Adrenal gland (tissue), 5 donors: ENCODE data around the gene ZNF672.

Source experiments
- CTCF ChIP-seq, 6 experiments: fragments of 450-650 bp in 4 of 6; fragments of 200-600 bp in 2 of 6; sonication (generic) in 1 of 6; IDR thresholded peaks; 1 replicate in 5 of 6; 2 replicates in 1 of 6; pipeline versions ENCODE4 v1.5.1 to v1.8.0; 2016 to 2021; ENCODE audit warnings: antibody characterized with exemption in 6 of 6, mild to moderate bottlenecking in 2 of 6, moderate library complexity in 1 of 6
- POLR2A ChIP-seq, 2 donors: fragments of 450-650 bp; IDR thresholded peaks; one replicate each; pipeline ENCODE4 v1.6.1; 2017; ENCODE audit warnings: antibody characterized with exemption in 2 of 2, mild to moderate bottlenecking in 2 of 2, moderate library complexity in 1 of 2
- donor health status: DM: no; HTN: no; CAD: no.

DNA sequence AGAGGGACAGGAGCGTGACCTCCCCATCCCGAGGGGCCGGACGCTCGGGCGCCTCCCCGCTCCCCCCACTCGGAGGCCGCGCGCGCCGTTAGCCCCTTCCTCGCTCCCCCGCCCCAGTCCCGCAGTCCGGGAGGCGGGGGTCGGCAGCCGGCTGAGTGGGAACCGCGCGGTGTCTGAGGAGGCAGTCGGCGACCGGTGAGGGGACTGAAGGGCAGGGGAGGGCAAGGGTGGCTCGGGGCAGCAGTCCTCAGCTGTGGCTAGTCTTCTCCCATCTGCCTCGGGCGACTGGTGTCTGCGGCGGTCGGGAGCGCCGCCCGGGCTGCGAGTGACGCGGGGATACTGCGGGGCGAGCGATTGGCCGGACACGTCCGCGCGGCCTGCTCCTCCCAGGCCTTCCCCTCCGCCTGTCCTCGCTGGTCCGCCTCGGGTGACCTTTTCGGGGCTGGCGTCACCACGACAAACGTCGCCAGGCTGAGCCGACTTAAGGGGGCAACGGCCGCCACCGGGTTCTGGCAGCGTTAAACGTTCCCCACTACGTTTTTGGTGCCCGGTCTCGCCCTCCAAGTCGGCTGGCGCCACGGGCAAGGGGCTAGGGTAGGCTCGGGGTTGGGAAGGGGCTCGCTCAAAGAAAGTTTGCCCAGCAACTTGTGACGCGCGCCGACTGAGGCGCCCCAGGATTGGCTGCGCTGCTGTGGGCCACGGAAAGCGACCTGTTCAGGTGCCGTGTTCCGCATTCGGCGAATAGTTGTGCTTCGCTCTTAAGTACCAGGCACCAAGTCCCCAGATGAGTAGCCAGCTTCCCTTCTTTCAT is 538 bp downstream of the ZNF672 start:
- no peak for TF ChIP-seq CTCF (IDR thresholded peaks at IDR 0.05)
- peak; percentile 94 to 96 for TF ChIP-seq POLR2A (IDR thresholded peaks at IDR 0.05)
